Naive thymus-derived CD4-positive, alpha-beta T cell (primary cell): Measurements from ENCODE around the gene CENPX. TPM values are rescaled to one million over a fixed set of nuclear protein-coding genes. Genes with fewer than 3 reads are reported as not detected.

Experiments used
- ATAC-seq: fragments of 150-1000 bp; cut with Tn5 transposase; 2 replicates; pipeline ENCODE4 v1.10.0; 2021; ENCODE audit warnings: mild to moderate bottlenecking, moderate library complexity
- CTCF ChIA-PET: fragments of 350-600 bp; sonication (Branson Sonifier 250); formaldehyde crosslinking; loops from one replicate; lab custom pipeline; 2021; ENCODE audit warnings: antibody characterized with exemption; lab: Charles Lee
- POLR2A ChIA-PET: fragments of 350-600 bp; sonication (Branson Sonifier 250); formaldehyde crosslinking; loops from one replicate; lab custom pipeline; 2021; ENCODE audit warnings: antibody characterized with exemption, inconsistent platforms; lab: Charles Lee
- DNase-seq, 9 donors: peaks; one replicate each; pipeline versions ENCODE4 v3.0.0 to v3.0.0-alpha.2; 2020 to 2022; ENCODE audit warnings: mixed read lengths in 1 of 9
- H3K27ac ChIP-seq: one replicate; pipeline ENCODE4 v1.7.0; 2013; ENCODE audit warnings: mild to moderate bottlenecking, low read depth, low read length, moderate library complexity
- H3K27me3 ChIP-seq, 2 donors: one replicate each; pipeline ENCODE4 v1.7.0; 2013; ENCODE audit warnings: low read length in 2 of 2, mild to moderate bottlenecking in 2 of 2, moderate library complexity in 2 of 2; ENCODE audit not compliant: control insufficient read depth in 2 of 2, insufficient read depth in 2 of 2
- H3K36me3 ChIP-seq, 3 experiments: 1 replicate in 2 of 3; 2 replicates in 1 of 3; pipeline ENCODE4 v1.7.0; 2013; ENCODE audit warnings: low read length in 3 of 3, mild to moderate bottlenecking in 3 of 3, moderate library complexity in 1 of 3; ENCODE audit not compliant: insufficient read depth in 3 of 3, control insufficient read depth in 2 of 3
- H3K4me1 ChIP-seq, 2 donors: one replicate each; pipeline ENCODE4 v1.7.0; 2013; ENCODE audit warnings: low read length in 2 of 2, mild to moderate bottlenecking in 2 of 2, moderate library complexity in 1 of 2; ENCODE audit not compliant: control insufficient read depth in 2 of 2, insufficient read depth in 2 of 2
- H3K4me3 ChIP-seq: 2 replicates; pipeline ENCODE4 v1.7.0; 2013; ENCODE audit warnings: mild to moderate bottlenecking, low read length
- H3K9me3 ChIP-seq, 3 experiments: 1 replicate in 2 of 3; 2 replicates in 1 of 3; pipeline ENCODE4 v1.7.0; 2013; ENCODE audit warnings: low read length in 3 of 3; ENCODE audit not compliant: control insufficient read depth in 2 of 3
- H3K27ac Mint-ChIP-seq, 9 donors: one replicate each; pipeline ENCODE4 v1.8.0; 2020 to 2022; ENCODE audit warnings: mixed read lengths in 9 of 9, mild to moderate bottlenecking in 8 of 9, moderate library complexity in 5 of 9, inconsistent platforms in 2 of 9
- H3K27me3 Mint-ChIP-seq, 5 donors: one replicate each; pipeline ENCODE4 v1.8.0; 2021 to 2022; ENCODE audit warnings: mixed read lengths in 5 of 5, mild to moderate bottlenecking in 1 of 5
- H3K36me3 Mint-ChIP-seq, 5 donors: one replicate each; pipeline ENCODE4 v1.8.0; 2020 to 2022; ENCODE audit warnings: mixed read lengths in 5 of 5, mild to moderate bottlenecking in 3 of 5, inconsistent platforms in 1 of 5
- H3K4me1 Mint-ChIP-seq, 7 donors: one replicate each; pipeline ENCODE4 v1.8.0; 2020 to 2022; ENCODE audit warnings: mixed read lengths in 7 of 7, mild to moderate bottlenecking in 3 of 7, inconsistent platforms in 1 of 7
- H3K4me3 Mint-ChIP-seq, 10 donors: one replicate each; pipeline ENCODE4 v1.8.0; 2020 to 2022; ENCODE audit warnings: mild to moderate bottlenecking in 10 of 10, mixed read lengths in 10 of 10, moderate library complexity in 6 of 10, inconsistent platforms in 2 of 10
- H3K9me3 Mint-ChIP-seq, 11 donors: one replicate each; pipeline ENCODE4 v1.8.0; 2020 to 2022; ENCODE audit warnings: mixed read lengths in 11 of 11, mild to moderate bottlenecking in 4 of 11, inconsistent platforms in 1 of 11, moderate library complexity in 1 of 11
- intact Hi-C, 2 donors: fragments of 100-400 bp; cut with micrococcal nuclease; formaldehyde crosslinking; loops; one replicate each; pipeline ENCODE4 v1.15.1; 2023
- polyA plus RNA-seq, 2 donors: library from polyadenylated mRNA; unstranded; fragments of 300-500 nt; fragmentation: Illumina TruSeq; gene quantifications; one replicate each; pipeline ENCODE4 v1.2.3, GENCODE V29; 2021
- total RNA-seq, 6 experiments: library from RNA in 5 of 6; stranded (reverse) in 5 of 6; gene quantifications; 1 replicate in 5 of 6; 2 replicates in 1 of 6; pipeline ENCODE4 v1.2.3 and lab custom pipeline; 2021 to 2026

Gene CENPX
- total and polyA plus RNA-seq, 7 experiments from 2014 or later: 25.5 to 72.7 (median 34.1) TPM

DNA sequence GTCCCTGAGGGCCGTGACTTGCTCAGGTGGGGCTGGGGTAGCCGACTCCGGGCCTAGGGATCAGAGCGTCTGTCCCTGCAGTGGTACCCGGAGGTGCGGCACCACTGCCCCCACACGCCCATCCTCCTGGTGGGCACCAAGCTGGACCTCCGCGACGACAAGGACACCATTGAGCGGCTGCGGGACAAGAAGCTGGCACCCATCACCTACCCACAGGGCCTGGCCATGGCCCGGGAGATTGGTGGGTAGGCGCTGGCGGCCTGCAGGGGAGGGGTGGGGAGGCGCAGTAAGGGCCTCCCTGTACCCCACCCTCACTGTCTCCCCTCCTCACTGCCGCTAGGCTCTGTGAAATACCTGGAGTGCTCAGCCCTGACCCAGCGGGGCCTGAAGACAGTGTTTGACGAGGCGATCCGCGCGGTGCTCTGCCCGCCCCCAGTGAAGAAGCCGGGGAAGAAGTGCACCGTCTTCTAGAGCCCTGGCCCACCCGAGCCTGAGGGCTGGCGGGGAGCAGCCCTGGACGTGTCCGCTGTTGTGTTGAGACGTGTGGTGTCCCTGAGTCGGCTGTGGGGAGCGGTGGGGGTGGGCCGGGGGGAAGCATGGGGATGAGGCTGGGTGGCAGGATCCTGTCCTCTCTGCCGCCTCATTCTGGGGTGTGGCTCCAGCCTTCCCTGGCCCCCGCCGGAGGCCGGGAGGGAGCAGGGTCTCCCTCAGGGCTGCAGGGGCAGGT lies 10.8 kb upstream of the CENPX start:
- Histone ChIP-seq H3K27ac (no peak overlapping the region), H3K4me1 (peaks cover 14 to 17% of the 10 kb centered on the region in 2 donors), H3K27me3 (no peaks in the 10 kb centered on the region), H3K9me3 (no peaks in the 10 kb centered on the region), H3K4me3 (no peak overlapping the region), H3K36me3 (peaks cover 0 to 6% (median 0%) of the 10 kb centered on the region in 3 experiments)
- no peaks in the 10 kb centered on the region for H3K27me3 Mint-ChIP-seq
- H3K4me3 Mint-ChIP-seq: peak overlapping the region in 4 of 10 donors; percentile 29 to 74 (median 52)
- peaks cover 0 to 2% (median 0%) of the 10 kb centered on the region in 11 donors for H3K9me3 Mint-ChIP-seq
- ATAC-seq (no peak), DNase-seq (no peak)
- H3K4me1 Mint-ChIP-seq: peaks cover 14 to 30% (median 19%) of the 10 kb centered on the region in 7 donors
- intact Hi-C loops: loop anchor here (10.0 kb wide), 4 partner anchors 61 to 421 kb away; partner anchors contain the start of genes ARL16 (in 1 of the 2), CYBC1 (in 1 of the 2), FASN (in 1 of the 2) and HGS (in 1 of the 2)
- no peak overlapping the region for H3K27ac Mint-ChIP-seq
- CTCF ChIA-PET: no interaction called here
- peaks cover 0 to 11% (median 6%) of the 10 kb centered on the region in 5 donors for H3K36me3 Mint-ChIP-seq
- POLR2A ChIA-PET: interaction anchor here (0.7 kb wide), 1 partner anchor 20 kb away, joined by 5 read pairs; no protein-coding TSS in a partner anchor

DNA sequence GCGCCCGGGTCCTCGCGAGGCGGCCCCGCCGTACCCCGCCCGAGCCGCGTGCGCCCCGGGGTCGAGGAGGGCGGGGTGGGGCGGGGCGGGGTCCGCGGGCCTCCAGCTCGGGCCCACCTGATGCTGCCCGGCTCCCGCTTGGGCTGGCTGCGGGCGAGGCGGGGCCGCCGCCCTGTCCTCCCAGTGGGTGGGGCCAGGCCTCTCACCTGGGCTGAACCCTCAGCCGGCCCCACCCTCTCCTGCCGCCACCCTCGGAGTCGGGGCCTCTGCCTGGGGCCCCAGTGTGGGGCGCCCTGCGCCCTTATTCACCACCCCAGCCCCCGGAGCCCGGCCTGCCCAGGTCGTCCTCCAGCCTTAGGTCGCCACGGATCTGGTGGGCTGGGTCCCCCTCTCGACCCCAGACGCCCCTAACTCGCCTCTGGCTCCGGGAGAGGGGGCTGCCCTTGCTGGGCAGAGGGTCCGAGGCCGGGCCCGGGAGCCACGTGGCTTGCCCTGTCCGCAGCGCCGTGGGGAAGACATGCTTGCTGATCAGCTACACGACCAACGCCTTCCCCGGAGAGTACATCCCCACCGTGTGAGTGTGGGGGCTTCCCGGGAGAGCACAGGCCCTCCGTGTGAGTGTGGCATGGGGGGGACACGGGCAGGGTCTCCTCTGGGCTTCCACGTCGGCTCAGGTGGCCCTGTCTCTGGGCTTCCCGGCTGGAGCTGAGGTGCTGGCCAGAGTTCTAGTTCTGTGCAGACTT lies 9.4 kb upstream of the CENPX start:
- H3K9me3 Mint-ChIP-seq: peaks cover 0 to 2% (median 0%) of the 10 kb centered on the region in 11 donors
- ChIA-PET CTCF (no interaction called here), POLR2A (interaction anchor here (5.8 kb wide), 1 partner anchor 122 kb away, joined by 29 read pairs; no protein-coding TSS in a partner anchor)
- H3K4me1 Mint-ChIP-seq: peaks cover 11 to 24% (median 15%) of the 10 kb centered on the region in 7 donors
- ATAC-seq (peak; percentile 31), DNase-seq (peak in 3 of 9 donors; percentile 25 to 61 (median 32))
- no peaks in the 10 kb centered on the region for H3K27me3 Mint-ChIP-seq
- Histone ChIP-seq H3K27me3 (no peaks in the 10 kb centered on the region), H3K36me3 (peaks cover 0 to 12% (median 0%) of the 10 kb centered on the region in 3 experiments), H3K4me1 (peaks cover 14 to 17% of the 10 kb centered on the region in 2 donors), H3K9me3 (no peaks in the 10 kb centered on the region), H3K27ac (no peak overlapping the region), H3K4me3 (no peak overlapping the region)
- H3K4me3 Mint-ChIP-seq: peak overlapping the region; percentile 13 to 74 (median 40)
- intact Hi-C loops: loop anchor here (2.0 to 10.0 kb wide), 5 partner anchors 63 to 423 kb away; partner anchors contain the start of genes ARL16 (in 1 of the 2), CYBC1 (in 1 of the 2), FASN (in 1 of the 2) and HGS (in 1 of the 2)
- H3K27ac Mint-ChIP-seq: peak overlapping the region in 1 of 9 donors; percentile 5
- peaks cover 0 to 10% (median 6%) of the 10 kb centered on the region in 5 donors for H3K36me3 Mint-ChIP-seq

DNA sequence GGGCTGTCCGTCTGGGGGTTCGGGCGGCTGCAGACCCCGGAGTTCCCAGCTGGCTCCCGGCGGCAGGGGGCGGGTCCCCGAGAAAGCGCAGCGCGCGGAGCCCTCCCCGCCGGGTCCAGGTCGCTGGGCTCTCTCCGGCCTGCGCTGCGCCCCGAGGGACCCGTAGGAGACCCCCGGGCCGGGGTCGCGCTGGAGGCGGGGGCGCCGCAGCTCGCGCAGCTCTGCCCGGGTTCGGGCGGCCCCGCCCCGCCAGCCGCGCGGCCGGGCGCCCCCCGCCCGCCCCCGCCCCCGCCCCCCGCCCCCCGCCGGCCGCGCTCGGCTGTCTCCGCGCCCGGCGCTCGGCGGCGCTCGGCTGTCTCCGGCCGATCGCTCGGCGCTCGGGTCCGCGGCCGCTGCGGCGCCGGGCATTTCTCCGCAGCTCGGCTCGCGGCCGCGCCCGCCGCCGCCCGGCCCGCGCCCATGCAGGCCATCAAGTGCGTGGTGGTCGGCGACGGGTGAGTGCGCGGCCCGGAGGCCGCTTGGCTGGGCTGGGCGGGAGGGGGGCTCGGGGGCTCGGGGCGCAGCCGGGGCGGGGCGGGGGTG lies 8.7 kb upstream of the CENPX start, which contains the start of gene RAC3:
Gene RAC3 (plus strand): TSS at position 376 of the 582 bp plus-strand sequence. CDS start 84 bp downstream, at position 460.
- H3K9me3 Mint-ChIP-seq: peaks cover 0 to 2% (median 0%) of the 10 kb centered on the region in 11 donors
- ChIA-PET POLR2A (interaction anchor here (5.8 kb wide), 1 partner anchor 122 kb away, joined by 29 read pairs; no protein-coding TSS in a partner anchor), CTCF (interaction anchor here (1.0 to 4.5 kb wide), 3 partner anchors 67 to 124 kb away, joined by 3 to 27 read pairs (median 10); partner anchors contain the start of gene FASN)
- Histone ChIP-seq H3K4me3 (peak within 1 kb of the TSS; percentile 60), H3K27ac (peak within 1 kb of the TSS; percentile 48), H3K27me3 (no peaks in the 10 kb centered on the region), H3K36me3 (peaks cover 0 to 12% (median 0%) of the 10 kb centered on the region in 3 experiments), H3K9me3 (no peaks in the 10 kb centered on the region), H3K4me1 (peaks cover 8 to 17% of the 10 kb centered on the region in 2 donors)
- H3K4me1 Mint-ChIP-seq: peaks cover 11 to 22% (median 16%) of the 10 kb centered on the region in 7 donors
- ATAC-seq: no peak
- intact Hi-C loops: loop anchor here (2.0 to 10.0 kb wide), 5 partner anchors 63 to 423 kb away; partner anchors contain the start of genes ARL16 (in 1 of the 2), CYBC1 (in 1 of the 2), FASN (in 1 of the 2) and HGS (in 1 of the 2)
- peak within 1 kb of the TSS in 6 of 9 donors; percentile 36 to 85 (median 65) for H3K27ac Mint-ChIP-seq
- H3K27me3 Mint-ChIP-seq: no peaks in the 10 kb centered on the region
- peak within 1 kb of the TSS; percentile 77 to 91 (median 86) for H3K4me3 Mint-ChIP-seq
- peaks cover 0 to 10% (median 6%) of the 10 kb centered on the region in 5 donors for H3K36me3 Mint-ChIP-seq
- DNase-seq: no peak

DNA sequence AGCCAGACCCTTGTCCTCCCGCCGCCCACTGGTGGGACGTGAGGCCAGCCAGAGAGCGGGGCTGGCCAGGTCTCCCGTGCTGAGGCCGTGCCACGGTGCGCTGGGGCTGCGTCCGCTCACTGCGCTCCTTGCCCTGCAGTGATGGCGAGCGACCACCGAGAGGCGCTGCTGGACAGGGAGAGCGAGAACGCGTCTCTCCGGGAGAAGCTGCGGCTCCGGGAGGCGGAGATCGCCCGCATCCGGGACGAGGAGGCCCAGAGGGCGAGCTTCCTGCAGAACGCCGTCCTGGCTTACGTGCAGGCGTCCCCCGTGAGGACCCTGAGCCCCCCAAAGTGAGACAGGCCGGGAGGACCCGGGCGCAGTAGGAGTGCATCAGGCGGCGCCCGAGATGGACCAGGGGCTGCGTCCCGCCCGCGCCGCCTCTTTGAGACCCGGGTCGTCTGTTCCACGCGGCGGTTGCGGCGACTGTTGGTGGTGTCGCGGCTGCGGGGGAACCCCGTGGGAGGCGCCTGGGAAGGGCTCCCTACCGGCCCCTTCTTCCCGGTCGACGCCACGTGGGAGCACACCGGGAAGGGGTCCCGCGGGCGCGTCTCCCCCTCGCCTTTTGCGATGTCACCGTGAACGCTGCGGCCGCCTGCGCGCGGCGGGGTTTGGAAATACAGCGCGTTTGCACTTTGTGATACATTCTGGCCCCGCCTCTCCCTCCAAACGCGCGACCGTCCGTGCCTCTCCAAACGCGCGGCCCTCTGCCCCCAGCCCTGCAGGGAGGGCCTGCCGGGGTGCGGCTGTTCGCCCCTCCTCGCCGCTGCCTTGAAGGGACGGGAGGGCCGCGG lies 8.0 kb upstream of the CENPX start:
- peaks cover 0 to 2% (median 0%) of the 10 kb centered on the region in 11 donors for H3K9me3 Mint-ChIP-seq
- peaks cover 0 to 12% (median 0%) of the 10 kb centered on the region in 3 experiments for H3K36me3 ChIP-seq
- H3K9me3 ChIP-seq: no peaks in the 10 kb centered on the region
- peak; percentile 94 for ATAC-seq
- H3K27me3 ChIP-seq: no peaks in the 10 kb centered on the region
- peaks cover 10 to 16% (median 16%) of the 10 kb centered on the region in 7 donors for H3K4me1 Mint-ChIP-seq
- H3K4me3 ChIP-seq: peak overlapping the region; percentile 60
- intact Hi-C loops: loop anchor here (1.0 to 10.0 kb wide), 10 partner anchors 64 to 524 kb away; partner anchors contain the start of genes FASN (in 2 of the 2), ARL16 (in 1 of the 2), CYBC1 (in 1 of the 2) and HGS (in 1 of the 2)
- peak; percentile 73 to 92 (median 86) for DNase-seq
- POLR2A ChIA-PET: interaction anchor here (0.6 to 5.8 kb wide), 11 partner anchors 62 to 272 kb away, joined by 3 to 29 read pairs (median 3); partner anchors contain the start of gene NOTUM
- peak overlapping the region; percentile 48 for H3K27ac ChIP-seq
- CTCF ChIA-PET: interaction anchor here (0.9 to 4.5 kb wide), 10 partner anchors 68 to 287 kb away, joined by 3 to 27 read pairs (median 4); partner anchors contain the start of genes CD7 and FASN
- H3K27me3 Mint-ChIP-seq: no peaks in the 10 kb centered on the region
- peaks cover 7 to 12% of the 10 kb centered on the region in 2 donors for H3K4me1 ChIP-seq
- peak overlapping the region in 6 of 9 donors; percentile 36 to 85 (median 65) for H3K27ac Mint-ChIP-seq
- H3K36me3 Mint-ChIP-seq: peaks cover 0 to 11% (median 6%) of the 10 kb centered on the region in 5 donors
- H3K4me3 Mint-ChIP-seq: peak overlapping the region; percentile 77 to 91 (median 86)

- ATAC-seq (no peak), DNase-seq (no peak)
- ChIA-PET CTCF (interaction anchor here (0.9 to 4.5 kb wide), 10 partner anchors 10 to 287 kb away, joined by 3 to 27 read pairs (median 4); partner anchors contain the start of gene CD7), POLR2A (interaction anchor here (0.7 to 5.8 kb wide), 10 partner anchors 70 to 272 kb away, joined by 3 to 29 read pairs (median 4); partner anchors contain the start of gene NOTUM)
- Mint-ChIP-seq H3K4me1 (peaks cover 3 to 10% (median 9%) of the 10 kb centered on the region in 7 donors), H3K27ac (no peak overlapping the region), H3K9me3 (peaks cover 0 to 2% (median 0%) of the 10 kb centered on the region in 11 donors), H3K4me3 (peak overlapping the region in 8 of 10 donors; percentile 25 to 86 (median 68)), H3K36me3 (peaks cover 0 to 8% (median under 1%) of the 10 kb centered on the region in 5 donors), H3K27me3 (no peaks in the 10 kb centered on the region)
- H3K9me3 ChIP-seq: no peaks in the 10 kb centered on the region
- no peak overlapping the region for H3K27ac ChIP-seq
- peaks cover 7 to 10% of the 10 kb centered on the region in 2 donors for H3K4me1 ChIP-seq
- no peak overlapping the region for H3K4me3 ChIP-seq
- no peaks in the 10 kb centered on the region for H3K27me3 ChIP-seq
- intact Hi-C loops: loop anchor here (1.0 to 10.0 kb wide), 10 partner anchors 65 to 524 kb away; partner anchors contain the start of genes FASN (in 2 of the 2), ARL16 (in 1 of the 2), CYBC1 (in 1 of the 2) and HGS (in 1 of the 2)
- H3K36me3 ChIP-seq: peaks cover 0 to 12% (median 0%) of the 10 kb centered on the region in 3 experiments
Measured at GRCh38 chr17:82029990-82030469, 7.4 kb upstream of the CENPX start.
